K562 (cell line): ENCODE measurements around the gene ELL3. TPM values are rescaled to one million over a fixed set of nuclear protein-coding genes. Genes with fewer than 3 reads are reported as not detected.
A peak's percentile ranks its signal among the peaks of the same experiment; 100 is the strongest.

Experiments
- ATAC-seq: fragments of 200-7000 bp; cut with Tn5 transposase; 3 replicates; pipeline ENCODE4 v1.9.1; 2020; ENCODE audit warnings: moderate library complexity
- BruUV-seq: library from RNA; stranded (reverse); fragments of 400-500 nt; replicated peaks from 2 replicates; lab custom pipeline; 2021; lab: Mats Ljungman, UMichigan
- CTCF ChIA-PET: fragments of 300-600 bp; formaldehyde crosslinking; extraction: SDS; loops from one replicate; lab custom pipeline; 2021; ENCODE audit warnings: low intra/inter-chr PET ratio; lab: Yijun Ruan, JAX
- POLR2A ChIA-PET: fragments of 300-600, 350-650 bp; sonication (Branson Sonifier 250); formaldehyde crosslinking; extraction: SDS; loops from one replicate; lab custom pipeline; 2021; ENCODE audit warnings: antibody characterized with exemption, inconsistent platforms; lab: Yijun Ruan, JAX
- DNase-seq, 4 experiments: peaks; one replicate each; pipeline versions ENCODE4 v3.0.0 to v3.0.0-alpha.2; 2011 to 2018; ENCODE audit warnings: low spot score in 3 of 4, mixed read lengths in 3 of 4; ENCODE audit errors: extremely low read depth in 1 of 4
- FAIRE-seq: peaks from 2 replicates; lab custom pipeline; 2011; peaks lifted over from hg19 to GRCh38; lab: Jason Lieb, UNC
- H2AFZ ChIP-seq: 2 replicates; pipeline ENCODE4 v1.6.0; 2011; ENCODE audit warnings: low read depth, low read length, control low read depth, inconsistent platforms
- H3K27ac ChIP-seq: fragments of 200-600 bp; 3 replicates; pipeline ENCODE4 v1.8.0; 2011; ENCODE audit warnings: low read depth, mild to moderate bottlenecking, control low read depth, inconsistent platforms, low read length, moderate library complexity, mixed read lengths; ENCODE audit errors: extremely low read depth
- H3K27me3 ChIP-seq, 2 experiments: fragments of 300-600 bp in 1 of 2; 2 replicates in 1 of 2; 3 replicates in 1 of 2; pipeline versions ENCODE4 v1.6.0 to v1.8.0; 2011; ENCODE audit warnings: inconsistent platforms in 2 of 2, low read length in 2 of 2, mild to moderate bottlenecking in 1 of 2, mixed read lengths in 1 of 2, moderate library complexity in 1 of 2; ENCODE audit not compliant: control insufficient read depth in 2 of 2, insufficient read depth in 2 of 2
- H3K36me3 ChIP-seq: fragments of 300-600 bp; 3 replicates; pipeline ENCODE4 v1.8.0; 2011; ENCODE audit warnings: mild to moderate bottlenecking, low read length, inconsistent platforms; ENCODE audit not compliant: control insufficient read depth, insufficient read depth
- H3K4me1 ChIP-seq, 2 experiments: fragments of 200-600 bp in 1 of 2; replicated peaks in 1 of 2; 2 replicates in 1 of 2; 3 replicates in 1 of 2; pipeline versions ENCODE4 v1.5.1 to v1.8.0; 2011; ENCODE audit warnings: inconsistent platforms in 2 of 2, low read length in 2 of 2, mild to moderate bottlenecking in 1 of 2, mixed read lengths in 1 of 2, moderate library complexity in 1 of 2; ENCODE audit not compliant: control insufficient read depth in 2 of 2, insufficient read depth in 2 of 2
- H3K4me2 ChIP-seq: 2 replicates; pipeline ENCODE4 v1.6.1; 2011; ENCODE audit warnings: low read length, control low read depth, inconsistent platforms, mixed read lengths; ENCODE audit not compliant: insufficient read depth
- H3K4me3 ChIP-seq: fragments of 200-600 bp; sonication (generic), shearing (Covaris generic); 2 replicates; pipeline ENCODE4 v1.5.1; 2016; ENCODE audit warnings: control low read depth, inconsistent platforms
- H3K79me2 ChIP-seq: fragments of 200-600 bp; 3 replicates; pipeline ENCODE4 v1.8.0; 2011; ENCODE audit warnings: low read length, inconsistent platforms; ENCODE audit not compliant: control insufficient read depth, insufficient read depth
- H3K9ac ChIP-seq, 2 experiments: 2 replicates each; pipeline versions ENCODE4 v1.6.0 to v1.6.1; 2011; ENCODE audit warnings: low read depth in 2 of 2, low read length in 2 of 2, control low read depth in 1 of 2, inconsistent platforms in 1 of 2, mild to moderate bottlenecking in 1 of 2, mixed read lengths in 1 of 2; ENCODE audit not compliant: insufficient read depth in 1 of 2
- H3K9me1 ChIP-seq: one replicate; pipeline ENCODE4 v1.6.0; 2011; ENCODE audit warnings: inconsistent platforms, mild to moderate bottlenecking, low read length, moderate library complexity; ENCODE audit not compliant: control insufficient read depth, insufficient read depth
- H3K9me3 ChIP-seq: replicated peaks from 2 replicates; pipeline ENCODE4 v1.5.1; 2011; ENCODE audit warnings: low read depth, low read length, inconsistent platforms; ENCODE audit not compliant: control insufficient read depth, insufficient read depth
- H4K20me1 ChIP-seq: replicated peaks from 2 replicates; pipeline ENCODE4 v1.6.1; 2011; ENCODE audit warnings: low read length, inconsistent platforms, mixed read lengths; ENCODE audit not compliant: control insufficient read depth, insufficient read depth
- ADNP ChIP-seq: fragments of 200-800 bp; sonication (Bioruptor generic); IDR thresholded peaks from 2 replicates; pipeline ENCODE4 v1.6.1; 2016; ENCODE audit warnings: missing genetic modification characterization, missing compliant biosample characterization
- ARID4B ChIP-seq: sonication (generic); formaldehyde crosslinking; IDR thresholded peaks from 2 replicates; pipeline ENCODE4 v1.8.0; 2022; ENCODE audit warnings: mild to moderate bottlenecking, missing genetic modification reagents
- ARNT ChIP-seq, 2 experiments: fragments of 450-650 bp; IDR thresholded peaks; 2 replicates each; pipeline ENCODE4 v1.6.1; 2016; ENCODE audit warnings: mild to moderate bottlenecking in 1 of 2
- CTBP1 ChIP-seq: fragments of 450-650 bp; IDR thresholded peaks from 2 replicates; pipeline ENCODE4 v1.6.1; 2016; ENCODE audit warnings: borderline replicate concordance
- DMBX1 ChIP-seq: fragments of 250-450 bp; sonication (Bioruptor Pico); IDR thresholded peaks from 2 replicates; pipeline ENCODE4 v1.8.0; 2022; ENCODE audit warnings: inconsistent platforms, mild to moderate bottlenecking, moderate library complexity, borderline replicate concordance
- DNMT1 ChIP-seq: fragments of 450-650 bp; IDR thresholded peaks from 2 replicates; pipeline ENCODE4 v1.6.1; 2016; ENCODE audit warnings: antibody characterized with exemption, mild to moderate bottlenecking
- HDAC1 ChIP-seq, 2 experiments: fragments of 450-650 bp; IDR thresholded peaks; 2 replicates each; pipeline ENCODE4 v1.6.1; 2016 to 2017; ENCODE audit warnings: inconsistent platforms in 1 of 2, mild to moderate bottlenecking in 1 of 2, moderate library complexity in 1 of 2
- KLF1 ChIP-seq: fragments of 450-650 bp; IDR thresholded peaks from 2 replicates; pipeline ENCODE4 v1.6.1; 2016; ENCODE audit warnings: missing genetic modification characterization, missing compliant biosample characterization
- RBM25 ChIP-seq: fragments of 200-400 bp; formaldehyde crosslinking; IDR thresholded peaks from 2 replicates; pipeline ENCODE4 v1.6.1; 2018; ENCODE audit warnings: low read length, low read depth, moderate library complexity; ENCODE audit not compliant: severe bottlenecking
- SMAD1 ChIP-seq: fragments of 150-350 bp; IDR thresholded peaks from 2 replicates; pipeline ENCODE4 v1.6.1; 2014; ENCODE audit warnings: low read length, low read depth; ENCODE audit not compliant: partially characterized antibody
- ZNF282 ChIP-seq: sonication (generic); formaldehyde crosslinking; IDR thresholded peaks from 2 replicates; pipeline ENCODE4 v1.8.1; 2023; ENCODE audit warnings: missing genetic modification reagents
- ZNF398 ChIP-seq: fragments of 250-450 bp; sonication (Bioruptor Pico); IDR thresholded peaks from 2 replicates; pipeline ENCODE4 v1.8.0; 2021; ENCODE audit warnings: moderate library complexity, mild to moderate bottlenecking, inconsistent platforms
- WGBS: fragments of 100-300 bp; shearing (Covaris generic); methylation state at CpG from one replicate; pipeline ENCODE4 v1.1.6; 2016; ENCODE audit warnings: low coverage, mixed read lengths; ENCODE audit not compliant: insufficient coverage; ENCODE audit errors: missing lambda C conversion rate; 5-methylcytosine and 5-hydroxymethylcytosine counted together
- in situ Hi-C: fragments of 300-500 bp; cut with MboI; formaldehyde crosslinking; loops from 4 replicates; pipeline ENCODE4 v1.15.0; 2018; ENCODE audit warnings: inconsistent platforms, mixed read lengths
- intact Hi-C: fragments of 100-400 bp; cut with micrococcal nuclease; formaldehyde crosslinking; loops from 2 replicates; pipeline ENCODE4 v1.14.2; 2022
- polyA plus RNA-seq, 8 experiments: library from polyadenylated mRNA; depleted of rRNA in 4 of 8; stranded (reverse) in 5 of 8; unstranded in 3 of 8; fragments of >200 nt; fragmentation: Nextera tagmentation in 2 of 8; fragmentation: Illumina TruSeq in 1 of 8; extraction: Ambion mirVana in 2 of 8; extraction: Trizol in 1 of 8; gene quantifications; 2 replicates each; pipeline versions ENCODE4 v1.2.1 to v1.2.3, GENCODE V29; 2011 to 2014; ENCODE audit warnings: inconsistent platforms in 1 of 8, missing spikeins in 1 of 8
- total RNA-seq, 7 experiments: library from RNA; depleted of rRNA in 6 of 7; stranded (reverse); fragments of >200 nt in 6 of 7; fragmentation: Illumina TruSeq in 2 of 7; extraction: Trizol in 2 of 7; gene quantifications; 2 replicates each; pipeline versions ENCODE4 v1.2.1 to v1.2.3, GENCODE V29; 2011 to 2021; ENCODE audit warnings: low replicate concordance in 1 of 7
- TF ChIP-seq, protein P1 (sequence below): fragments of 250-450 bp; sonication (Bioruptor Pico); IDR thresholded peaks from 2 replicates; pipeline ENCODE4 v1.4.0; 2020; ENCODE audit warnings: borderline replicate concordance

ELL3 gene
- total and polyA plus RNA-seq, 9 of the 15 experiments (the other 6 are each of a cell fraction or from before 2014, with no cell fraction given) = 0.80 to 5.2 (median 2.6) TPM

DNA sequence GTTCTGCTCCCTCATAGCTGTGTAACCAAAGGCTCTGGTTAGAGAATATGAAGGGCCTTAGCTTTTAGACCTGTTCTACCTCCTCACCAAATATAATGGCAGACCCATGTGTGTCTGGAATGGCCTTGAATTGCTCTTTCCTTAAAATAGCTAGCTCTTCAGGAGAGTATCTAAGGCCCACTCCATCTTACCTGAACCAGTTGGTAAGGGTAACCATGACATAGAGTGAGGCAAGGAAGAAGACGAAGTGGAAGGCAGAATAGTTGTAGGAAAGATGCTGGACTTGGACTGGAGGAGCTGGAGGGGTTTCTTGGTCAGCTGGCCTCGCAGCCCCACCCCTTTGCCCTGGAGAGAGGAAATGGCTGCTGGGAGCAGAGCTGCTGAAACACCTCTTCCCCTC, 18.4 kb upstream of the ELL3 start:
- ChIA-PET POLR2A (interaction anchor here (0.6 to 4.5 kb wide), 10 partner anchors 9 to 1522 kb away, joined by 3 to 26 read pairs (median 4); partner anchors contain the start of genes GANC, MFAP1 and TMEM87A), CTCF (no interaction called here)
- peaks cover 36% of the 10 kb centered on the region for H3K79me2 ChIP-seq
- 84% methylated on average over 2 of the region's 2 CpGs for WGBS
- in situ Hi-C loops (no loop called here), intact Hi-C loops (no loop called here)
- no TSS peak for BruUV-seq
- H3K27ac ChIP-seq = 0 out of 3 replicates have a peak overlapping the region, but pooled peaks have one; percentile 45
- H2AFZ ChIP-seq = no peak overlapping the region
- no peak overlapping the region for H3K4me3 ChIP-seq
- H3K36me3 ChIP-seq = peaks cover 62% of the 10 kb centered on the region
- ATAC-seq (no peak), FAIRE-seq (no peak), DNase-seq (no peak)
- H3K9me3 ChIP-seq = no peaks in the 10 kb centered on the region
- peak overlapping the region in 1 of 2 experiments; percentile 39; a peak in 1 of 4 replicates for H3K9ac ChIP-seq
- no peak overlapping the region for H3K4me2 ChIP-seq
- peaks cover 41 to 47% of the 10 kb centered on the region in 2 experiments for H3K4me1 ChIP-seq
- peaks cover 17% of the 10 kb centered on the region; the same call in 1 of the 2 replicates for H4K20me1 ChIP-seq
- H3K27me3 ChIP-seq = no peaks in the 10 kb centered on the region
- H3K9me1 ChIP-seq = peaks cover 17% of the 10 kb centered on the region
- TF ChIP-seq HDAC1 (IDR thresholded peaks at IDR 0.05) = no peak
- no peak for TF ChIP-seq RBM25
- TF ChIP-seq DNMT1 = no peak
- TF ChIP-seq ADNP (tag) = no peak
- TF ChIP-seq ARID4B (CRISPR knock-in tag) = no peak
- TF ChIP-seq DMBX1 (CRISPR knock-in tag) = no peak
- no peak for TF ChIP-seq KLF1 (tag)
- no peak for TF ChIP-seq ZNF282 (CRISPR knock-in tag)
- TF ChIP-seq, protein P1, sequence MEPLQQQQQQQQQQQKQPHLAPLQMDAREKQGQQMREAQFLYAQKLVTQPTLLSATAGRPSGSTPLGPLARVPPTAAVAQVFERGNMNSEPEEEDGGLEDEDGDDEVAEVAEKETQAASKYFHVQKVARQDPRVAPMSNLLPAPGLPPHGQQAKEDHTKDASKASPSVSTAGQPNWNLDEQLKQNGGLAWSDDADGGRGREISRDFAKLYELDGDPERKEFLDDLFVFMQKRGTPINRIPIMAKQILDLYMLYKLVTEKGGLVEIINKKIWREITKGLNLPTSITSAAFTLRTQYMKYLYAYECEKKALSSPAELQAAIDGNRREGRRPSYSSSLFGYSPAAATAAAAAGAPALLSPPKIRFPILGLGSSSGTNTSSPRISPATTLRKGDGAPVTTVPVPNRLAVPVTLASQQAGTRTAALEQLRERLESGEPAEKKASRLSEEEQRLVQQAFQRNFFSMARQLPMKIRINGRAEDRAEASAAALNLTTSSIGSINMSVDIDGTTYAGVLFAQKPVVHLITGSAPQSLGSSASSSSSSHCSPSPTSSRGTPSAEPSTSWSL (CRISPR knock-in tag) = no peak
- TF ChIP-seq SMAD1 = no peak
- no peak for TF ChIP-seq CTBP1
- TF ChIP-seq ZNF398 (CRISPR knock-in tag) = no peak
- no peak for TF ChIP-seq ARNT (IDR thresholded peaks at IDR 0.05)
